Dedifferentiated amniotic fluid mesenchymal stem cell (primary cell): ENCODE results near the gene FSIP2.
"Not testable (repeated sequence)": the region's sequence is repeated elsewhere in the genome, so short reads cannot be mapped to it uniquely, and the experiment has no call there.

Experiments used
- DNase-seq: peaks from one replicate; pipeline ENCODE4 v3.0.0-alpha.2; 2016; ENCODE audit errors: extremely low spot score

Gene FSIP2

DNA sequence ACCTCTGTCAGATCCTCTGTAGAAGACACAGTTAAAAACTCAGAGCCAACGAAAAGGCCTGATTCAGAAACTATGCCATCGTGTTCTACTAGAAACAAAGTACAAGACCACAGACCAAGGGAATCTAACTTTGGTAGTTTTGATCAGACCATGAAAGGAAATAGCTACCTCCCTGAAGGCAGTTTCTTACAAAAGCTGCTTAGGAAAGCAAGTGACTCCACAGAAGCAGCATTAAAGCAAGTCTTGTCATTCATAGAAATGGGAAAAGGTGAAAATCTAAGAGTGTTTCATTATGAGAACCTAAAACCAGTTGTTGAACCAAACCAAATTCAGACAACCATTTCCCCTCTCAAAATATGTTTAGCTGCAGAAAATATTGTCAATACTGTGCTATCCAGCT, 58.2 kb downstream of the FSIP2 start:
- DNase-seq, result no peak

DNA sequence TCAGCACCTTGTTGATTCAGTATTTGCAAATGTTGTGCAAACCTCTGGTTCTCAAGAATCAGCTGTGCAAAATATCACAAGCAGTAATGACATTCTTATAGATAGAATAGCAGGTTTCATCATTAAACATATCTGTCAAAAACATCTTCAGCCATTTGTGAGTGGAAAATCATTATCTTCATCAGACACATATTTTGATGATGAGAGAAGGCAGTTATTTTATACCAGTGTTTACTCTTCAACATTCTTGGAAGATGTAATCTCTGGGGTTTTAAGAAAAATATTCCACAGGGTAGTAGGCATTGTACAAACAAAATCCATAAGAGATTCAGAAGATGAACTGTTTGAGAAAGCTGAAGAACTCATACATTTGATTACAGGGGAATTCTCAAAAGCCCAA, 64.3 kb downstream of the FSIP2 start:
- peak; percentile 23 for DNase-seq

GRCh38 chr2:185806783-185807182, 68.2 kb downstream of the FSIP2 start:
- no peak for DNase-seq

DNA sequence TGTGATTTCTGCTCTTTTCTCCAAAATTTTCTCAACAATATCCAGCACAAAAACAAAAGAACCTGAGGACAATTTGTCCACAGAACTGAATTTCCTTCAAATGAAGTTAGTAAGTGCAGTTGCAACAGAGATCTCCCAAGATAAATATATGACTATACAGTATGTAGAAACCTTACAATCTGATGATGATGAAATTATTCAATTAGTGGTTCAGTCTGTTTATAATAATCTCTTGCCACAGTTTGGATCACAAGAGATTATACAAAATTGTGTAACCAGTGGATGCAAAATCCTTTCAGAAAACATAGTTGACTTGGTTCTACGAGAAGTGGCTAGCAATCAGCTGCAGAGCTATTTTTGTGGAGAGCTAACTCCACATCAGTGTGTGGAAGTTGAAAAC, 68.7 kb downstream of the FSIP2 start:
- DNase-seq, result no peak

GRCh38 chr2:185811580-185811979, 73.0 kb downstream of the FSIP2 start:
- DNase-seq, result no peak

DNA sequence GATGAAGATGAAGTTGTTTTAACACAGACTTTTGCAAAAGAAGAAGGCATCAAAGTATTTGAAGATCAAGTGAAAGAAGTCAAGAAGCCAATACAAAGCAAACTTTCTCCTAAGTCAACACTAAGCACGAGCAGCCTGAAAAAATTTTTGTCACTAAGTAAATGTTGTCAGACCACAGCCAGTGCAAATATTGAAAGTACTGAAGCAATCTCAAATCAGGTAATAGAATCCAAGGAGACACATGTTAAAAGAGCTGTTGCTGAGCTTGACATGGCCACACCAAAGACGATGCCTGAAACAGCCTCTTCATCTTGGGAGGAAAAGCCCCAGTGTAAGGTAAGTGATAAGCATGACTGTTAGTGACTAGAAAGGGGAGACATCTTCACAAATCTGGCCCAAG, 75.1 kb downstream of the FSIP2 start:
- DNase-seq, result no peak

DNA sequence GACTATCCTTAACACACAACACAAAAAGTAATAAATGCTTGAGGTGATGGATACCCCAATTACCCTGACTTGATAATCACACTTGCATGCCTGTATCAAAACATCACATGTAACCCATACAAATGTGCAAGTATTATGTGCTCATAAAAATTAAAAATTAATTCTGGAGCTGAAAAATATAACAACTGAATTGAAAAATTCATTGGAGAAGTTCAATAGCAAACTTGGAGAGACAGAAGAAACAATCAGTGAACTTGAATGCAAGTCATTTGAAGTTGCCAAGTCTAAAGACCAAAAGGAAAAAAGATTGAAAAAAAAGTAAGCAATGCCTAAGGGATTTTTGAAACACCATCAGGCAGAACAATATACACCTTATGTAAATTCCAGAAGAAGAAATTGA, 79.4 kb downstream of the FSIP2 start:
- DNase-seq, result no peak

- DNase-seq, result no peak
These were observed 82.9 kb downstream of the FSIP2 start for GRCh38 chr2:185821467-185821866.

DNA sequence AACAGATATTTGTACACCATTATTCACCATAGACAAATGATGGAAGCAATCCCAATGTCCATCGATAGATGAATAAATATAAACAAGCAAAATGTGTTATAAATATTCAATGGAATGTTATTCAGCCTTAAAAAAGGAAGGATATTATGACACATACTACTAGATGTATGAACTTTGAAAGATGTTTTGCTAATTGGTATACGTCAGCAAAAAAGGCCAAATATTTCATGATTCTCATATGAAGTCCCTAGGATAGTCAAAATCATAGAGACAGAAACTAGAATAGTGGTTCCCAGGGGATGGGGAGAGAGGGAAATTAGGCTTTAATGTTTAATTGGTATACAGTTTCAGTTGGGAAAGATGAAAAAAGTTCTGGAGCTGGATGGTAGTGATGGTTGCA, 85.2 kb downstream of the FSIP2 start:
- DNase-seq, result no peak

DNA sequence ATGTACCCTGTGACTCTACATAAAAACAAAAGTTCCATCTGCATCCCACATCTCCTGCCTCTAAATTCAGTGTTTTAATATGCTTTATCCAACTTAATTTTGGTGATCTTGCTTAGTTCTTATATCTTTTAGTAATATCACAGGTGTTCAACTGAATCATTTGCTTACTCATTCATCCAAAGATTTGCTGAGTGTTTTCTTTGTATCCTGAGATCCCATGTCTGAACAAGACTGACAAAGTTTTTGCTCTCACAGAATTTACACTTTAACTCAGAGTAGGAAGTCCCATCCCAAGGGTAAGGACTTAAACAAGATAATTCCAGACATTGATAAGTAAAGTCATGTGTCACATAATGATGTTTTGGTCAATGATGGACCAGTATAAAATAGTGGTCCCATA, 87.0 kb downstream of the FSIP2 start:
- DNase-seq, result no peak

- no peak for DNase-seq
These were observed 89.7 kb downstream of the FSIP2 start for GRCh38 chr2:185828326-185828725.

DNA sequence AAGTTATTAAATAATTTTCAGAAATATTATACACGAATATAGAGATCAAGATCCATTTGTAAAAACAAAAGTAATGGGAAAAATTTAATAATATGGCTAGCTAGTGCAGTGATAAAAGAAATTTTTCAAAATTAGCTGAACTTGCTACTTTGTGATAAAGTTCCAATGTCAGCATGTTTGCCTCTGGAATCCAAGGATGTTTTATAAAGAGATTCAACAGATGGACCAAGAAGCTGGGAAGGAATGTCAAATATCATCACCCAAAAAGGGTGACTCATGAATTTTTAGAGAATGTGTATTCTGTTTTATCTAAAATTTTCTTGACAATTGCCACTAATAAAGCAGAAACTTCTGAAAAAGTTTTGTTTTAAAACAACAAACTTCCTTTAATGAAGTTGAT, 95.3 kb downstream of the FSIP2 start:
- no peak for DNase-seq

GRCh38 chr2:185835974-185836373, 97.4 kb downstream of the FSIP2 start:
- no peak for DNase-seq

DNA sequence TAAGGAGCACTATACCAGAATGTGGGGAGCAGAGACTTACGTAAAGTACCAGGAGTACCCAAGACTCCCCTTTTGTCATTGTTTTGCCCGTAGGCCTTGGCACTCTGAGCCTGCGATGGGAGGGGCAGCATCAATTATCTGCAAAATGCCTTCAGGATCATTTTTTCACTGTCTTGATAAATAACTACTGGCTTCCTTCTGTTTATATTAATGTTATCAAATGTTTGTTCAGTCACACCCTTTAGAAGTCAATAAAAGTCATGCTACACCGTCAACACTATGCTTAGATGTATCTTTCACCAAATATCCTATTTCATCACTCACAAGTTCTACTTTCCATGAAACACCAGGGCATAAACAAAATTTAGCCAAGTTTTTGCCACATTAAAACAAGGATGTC, 116.3 kb downstream of the FSIP2 start:
- no peak for DNase-seq

- DNase-seq, result peak; percentile 15
These were observed 119.1 kb downstream of the FSIP2 start for GRCh38 chr2:185857691-185858090.

GRCh38 chr2:185859506-185859905, 120.9 kb downstream of the FSIP2 start:
- no peak for DNase-seq

- DNase-seq, result no peak
These were observed 121.7 kb downstream of the FSIP2 start for GRCh38 chr2:185860321-185860720.

- no peak for DNase-seq
These were observed 124.2 kb downstream of the FSIP2 start for GRCh38 chr2:185862657-185863398.

GRCh38 chr2:185864468-185865260, 126.1 kb downstream of the FSIP2 start:
- not testable (repeated sequence) for DNase-seq

- DNase-seq, result no peak
These were observed 136.7 kb downstream of the FSIP2 start for GRCh38 chr2:185875136-185875931.

DNA sequence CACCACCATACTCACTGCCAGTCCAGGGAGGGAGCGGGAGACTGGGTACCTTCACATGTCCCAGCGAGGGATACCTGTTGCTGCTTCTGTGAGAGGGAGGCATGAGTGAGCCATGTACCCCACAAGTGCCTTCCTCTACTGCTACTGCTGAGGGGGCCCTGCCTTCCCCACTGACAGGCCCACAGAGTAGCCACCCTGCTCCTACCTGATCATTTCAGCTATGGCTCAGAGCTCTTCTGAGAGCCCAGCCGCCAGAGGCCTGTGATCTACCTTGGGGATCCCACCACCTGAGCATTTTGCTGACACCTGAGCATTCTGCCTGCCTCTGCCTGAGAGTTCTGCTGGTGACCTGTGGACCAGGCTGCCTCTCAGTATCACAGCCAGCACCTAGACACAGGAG, 137.6 kb downstream of the FSIP2 start:
- DNase-seq, result no peak

DNA sequence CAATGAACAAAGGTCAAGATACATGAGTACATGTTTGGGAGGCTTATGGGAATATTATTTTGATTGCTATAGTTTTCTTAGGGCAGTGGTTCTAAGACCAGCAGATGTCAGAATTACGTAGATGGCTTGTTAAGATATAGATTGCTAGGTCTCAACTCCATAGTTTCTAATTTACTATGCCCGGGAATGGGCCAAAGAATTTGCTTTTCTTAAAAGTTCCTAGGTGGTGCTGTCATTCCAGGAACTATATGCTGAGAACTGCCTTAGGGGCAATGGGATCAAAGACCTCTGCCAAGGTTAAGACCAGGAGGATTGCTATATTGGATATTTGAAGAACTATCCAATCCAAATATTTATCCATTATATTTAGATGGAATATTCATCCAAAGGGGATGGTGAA, 141.8 kb downstream of the FSIP2 start:
- DNase-seq, result no peak
